HEK293 (cell line): ENCODE results near the gene MTHFS.
A peak's percentile ranks its signal among the peaks of the same experiment; 100 is the strongest.

Source experiments
- CTCF ChIA-PET: fragments of 350-600 bp; formaldehyde crosslinking; extraction: SDS; loops from one replicate; lab custom pipeline; 2021; ENCODE audit warnings: antibody characterized with exemption; lab: Yijun Ruan, JAX
- POLR2A ChIA-PET: fragments of 300-600 bp; formaldehyde crosslinking; extraction: SDS; loops from one replicate; lab custom pipeline; 2020; ENCODE audit warnings: antibody characterized with exemption, inconsistent platforms; lab: Yijun Ruan, JAX
- H3K27ac ChIP-seq: fragments of 200-500 bp; sonication (Bioruptor generic); 2 replicates; pipeline ENCODE4 v1.5.1; 2014; ENCODE audit warnings: low read depth, low read length, control low read depth, inconsistent platforms; ENCODE audit errors: extremely low read depth
- H3K36me3 ChIP-seq, 2 experiments: fragments of 200-500 bp in 1 of 2; sonication (Bioruptor generic) in 1 of 2; 1 replicate in 1 of 2; 2 replicates in 1 of 2; pipeline ENCODE4 v1.5.1; 2014 to 2017; ENCODE audit warnings: inconsistent platforms in 2 of 2, low read length in 2 of 2; ENCODE audit not compliant: control insufficient read depth in 2 of 2, insufficient read depth in 1 of 2
- H3K4me1 ChIP-seq: fragments of 200-500 bp; sonication (Bioruptor generic); 2 replicates; pipeline ENCODE4 v1.5.1; 2014; ENCODE audit warnings: mild to moderate bottlenecking, low read length, inconsistent platforms; ENCODE audit not compliant: control insufficient read depth, insufficient read depth
- H3K4me3 ChIP-seq: 2 replicates; pipeline ENCODE4 v1.5.1; 2011; ENCODE audit warnings: low read depth, mild to moderate bottlenecking, control low read depth, low read length, moderate library complexity
- H3K9me3 ChIP-seq: fragments of 200-500 bp; sonication (Bioruptor generic); 2 replicates; pipeline ENCODE4 v1.5.1; 2014; ENCODE audit warnings: low read depth, low read length, inconsistent platforms; ENCODE audit not compliant: control insufficient read depth, insufficient read depth
- KLF10 ChIP-seq: fragments of 450-650 bp; IDR thresholded peaks from 2 replicates; pipeline ENCODE4 v1.5.1; 2018; ENCODE audit warnings: missing biosample characterization, mild to moderate bottlenecking, missing genetic modification characterization
- KLF7 ChIP-seq: fragments of 450-650 bp; formaldehyde crosslinking; IDR thresholded peaks from 2 replicates; pipeline ENCODE4 v1.5.1; 2016; ENCODE audit warnings: missing biosample characterization, missing genetic modification characterization, borderline replicate concordance
- MEIS1 ChIP-seq: sonication (generic); formaldehyde crosslinking; IDR thresholded peaks from 2 replicates; pipeline ENCODE4 v1.8.1; 2022; ENCODE audit warnings: missing genetic modification reagents, mild to moderate bottlenecking, borderline replicate concordance
- SCRT1 ChIP-seq: fragments of 450-650 bp; formaldehyde crosslinking; IDR thresholded peaks from 2 replicates; pipeline ENCODE4 v1.5.1; 2016; ENCODE audit warnings: missing biosample characterization, missing genetic modification characterization, borderline replicate concordance
- SP7 ChIP-seq: fragments of 450-650 bp; formaldehyde crosslinking; IDR thresholded peaks from 2 replicates; pipeline ENCODE4 v1.5.1; 2016; ENCODE audit warnings: missing biosample characterization, missing genetic modification characterization
- ZBTB7A ChIP-seq: fragments of 450-650 bp; formaldehyde crosslinking; IDR thresholded peaks from 2 replicates; pipeline ENCODE4 v1.5.1; 2016; ENCODE audit warnings: low read depth, missing biosample characterization, missing genetic modification characterization
- ZFP69B ChIP-seq: fragments of 450-650 bp; formaldehyde crosslinking; IDR thresholded peaks from 2 replicates; pipeline ENCODE4 v1.5.1; 2016; ENCODE audit warnings: missing biosample characterization, missing genetic modification characterization
- ZNF777 ChIP-seq: fragments of 450-650 bp; formaldehyde crosslinking; IDR thresholded peaks from 2 replicates; pipeline ENCODE4 v1.5.1; 2017; ENCODE audit warnings: missing biosample characterization, missing genetic modification characterization, borderline replicate concordance
- TF ChIP-seq, protein P1 (sequence below): fragments of 450-650 bp; formaldehyde crosslinking; IDR thresholded peaks from 2 replicates; pipeline ENCODE4 v1.5.1; 2017; ENCODE audit warnings: missing biosample characterization, missing genetic modification characterization
- TF ChIP-seq, protein P2 (sequence below): fragments of 450-650 bp; formaldehyde crosslinking; IDR thresholded peaks from 2 replicates; pipeline ENCODE4 v1.5.1; 2016; ENCODE audit warnings: missing biosample characterization, missing genetic modification characterization
- TF ChIP-seq, protein P3 (sequence below): fragments of 450-650 bp; IDR thresholded peaks from 2 replicates; pipeline ENCODE4 v1.5.1; 2018; ENCODE audit warnings: missing biosample characterization, mild to moderate bottlenecking, missing genetic modification characterization
- TF ChIP-seq, protein P4 (sequence below): fragments of 450-650 bp; formaldehyde crosslinking; IDR thresholded peaks from 2 replicates; pipeline ENCODE4 v1.5.1; 2016; ENCODE audit warnings: missing biosample characterization, missing genetic modification characterization
- TF ChIP-seq, protein P5 (sequence below): fragments of 450-650 bp; formaldehyde crosslinking; IDR thresholded peaks from 2 replicates; pipeline ENCODE4 v1.5.1; 2016; ENCODE audit warnings: missing biosample characterization, missing genetic modification characterization

Gene MTHFS

DNA sequence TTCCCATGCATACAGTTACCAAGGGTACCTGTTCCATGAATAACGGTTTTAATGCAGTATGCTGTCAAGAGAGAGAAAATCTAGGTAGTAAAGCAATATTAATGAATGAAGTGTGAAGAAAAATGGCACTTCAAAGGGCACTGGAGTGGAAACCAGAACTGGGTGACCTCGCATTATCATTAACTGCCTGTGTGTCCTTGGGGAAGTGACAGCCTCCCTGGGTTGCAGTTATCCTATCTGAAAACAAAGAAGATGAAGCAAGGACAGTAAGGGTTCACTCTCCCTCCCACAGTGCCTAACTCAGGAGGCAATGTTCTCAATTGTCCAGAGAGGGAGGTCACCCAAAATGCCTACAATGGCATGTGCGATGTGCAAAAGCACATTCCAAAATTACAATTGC is 15.1 kb downstream of the MTHFS start:
- TF ChIP-seq ZNF777 = no peak
- TF ChIP-seq, protein P1, sequence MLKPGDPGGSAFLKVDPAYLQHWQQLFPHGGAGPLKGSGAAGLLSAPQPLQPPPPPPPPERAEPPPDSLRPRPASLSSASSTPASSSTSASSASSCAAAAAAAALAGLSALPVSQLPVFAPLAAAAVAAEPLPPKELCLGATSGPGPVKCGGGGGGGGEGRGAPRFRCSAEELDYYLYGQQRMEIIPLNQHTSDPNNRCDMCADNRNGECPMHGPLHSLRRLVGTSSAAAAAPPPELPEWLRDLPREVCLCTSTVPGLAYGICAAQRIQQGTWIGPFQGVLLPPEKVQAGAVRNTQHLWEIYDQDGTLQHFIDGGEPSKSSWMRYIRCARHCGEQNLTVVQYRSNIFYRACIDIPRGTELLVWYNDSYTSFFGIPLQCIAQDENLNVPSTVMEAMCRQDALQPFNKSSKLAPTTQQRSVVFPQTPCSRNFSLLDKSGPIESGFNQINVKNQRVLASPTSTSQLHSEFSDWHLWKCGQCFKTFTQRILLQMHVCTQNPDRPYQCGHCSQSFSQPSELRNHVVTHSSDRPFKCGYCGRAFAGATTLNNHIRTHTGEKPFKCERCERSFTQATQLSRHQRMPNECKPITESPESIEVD (tag by site-specific recombination) = 0 out of 2 replicates have a peak, but pooled peaks have one; percentile 5
- TF ChIP-seq, protein P2, sequence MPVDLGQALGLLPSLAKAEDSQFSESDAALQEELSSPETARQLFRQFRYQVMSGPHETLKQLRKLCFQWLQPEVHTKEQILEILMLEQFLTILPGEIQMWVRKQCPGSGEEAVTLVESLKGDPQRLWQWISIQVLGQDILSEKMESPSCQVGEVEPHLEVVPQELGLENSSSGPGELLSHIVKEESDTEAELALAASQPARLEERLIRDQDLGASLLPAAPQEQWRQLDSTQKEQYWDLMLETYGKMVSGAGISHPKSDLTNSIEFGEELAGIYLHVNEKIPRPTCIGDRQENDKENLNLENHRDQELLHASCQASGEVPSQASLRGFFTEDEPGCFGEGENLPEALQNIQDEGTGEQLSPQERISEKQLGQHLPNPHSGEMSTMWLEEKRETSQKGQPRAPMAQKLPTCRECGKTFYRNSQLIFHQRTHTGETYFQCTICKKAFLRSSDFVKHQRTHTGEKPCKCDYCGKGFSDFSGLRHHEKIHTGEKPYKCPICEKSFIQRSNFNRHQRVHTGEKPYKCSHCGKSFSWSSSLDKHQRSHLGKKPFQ (tag by site-specific recombination) = 0 out of 2 replicates have a peak, but pooled peaks have one; percentile 23
- TF ChIP-seq, all 188 proteins: peak for 2
- no peak overlapping the region for H3K27ac ChIP-seq
- no peaks in the 10 kb centered on the region for H3K9me3 ChIP-seq
- peaks cover 15% of the 10 kb centered on the region for H3K4me1 ChIP-seq
- ChIA-PET CTCF (interaction anchor here (1.3 to 1.7 kb wide), 2 partner anchors 24 to 28 kb away, joined by 4 to 8 read pairs; no protein-coding TSS in a partner anchor), POLR2A (no interaction called here)
- H3K36me3 ChIP-seq = peaks cover 32 to 61% of the 10 kb centered on the region in 2 experiments
- H3K4me3 ChIP-seq = no peak overlapping the region

DNA sequence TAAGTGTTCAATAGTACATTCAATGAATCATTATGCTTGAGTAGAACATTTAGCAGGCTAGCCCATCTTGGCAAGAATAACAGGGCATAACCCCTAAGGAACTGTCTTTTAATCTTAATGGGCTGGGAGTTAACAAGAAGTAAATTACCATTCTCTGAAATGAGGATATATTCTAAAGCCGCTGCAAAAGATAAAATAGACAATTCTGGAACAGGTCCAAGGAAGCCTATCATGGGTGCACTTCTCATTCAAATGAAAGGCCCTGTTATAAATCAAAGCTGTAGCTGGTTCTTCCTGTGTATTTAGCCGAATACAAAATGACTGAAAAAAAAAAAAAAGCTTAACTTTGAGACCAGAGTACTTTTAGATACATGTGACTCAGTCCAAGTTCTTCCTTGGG is 15.6 kb downstream of the MTHFS start:
- POLR2A ChIA-PET = no interaction called here
- CTCF ChIA-PET = interaction anchor here (1.3 to 1.7 kb wide), 2 partner anchors 24 to 27 kb away, joined by 4 to 8 read pairs; no protein-coding TSS in a partner anchor
- TF ChIP-seq MEIS1 (CRISPR knock-in tag) = no peak
- no peak for TF ChIP-seq ZFP69B
- TF ChIP-seq, protein P1 (tag by site-specific recombination) = peak; percentile 72; the same call in 1 of the 2 replicates
- TF ChIP-seq, protein P3, sequence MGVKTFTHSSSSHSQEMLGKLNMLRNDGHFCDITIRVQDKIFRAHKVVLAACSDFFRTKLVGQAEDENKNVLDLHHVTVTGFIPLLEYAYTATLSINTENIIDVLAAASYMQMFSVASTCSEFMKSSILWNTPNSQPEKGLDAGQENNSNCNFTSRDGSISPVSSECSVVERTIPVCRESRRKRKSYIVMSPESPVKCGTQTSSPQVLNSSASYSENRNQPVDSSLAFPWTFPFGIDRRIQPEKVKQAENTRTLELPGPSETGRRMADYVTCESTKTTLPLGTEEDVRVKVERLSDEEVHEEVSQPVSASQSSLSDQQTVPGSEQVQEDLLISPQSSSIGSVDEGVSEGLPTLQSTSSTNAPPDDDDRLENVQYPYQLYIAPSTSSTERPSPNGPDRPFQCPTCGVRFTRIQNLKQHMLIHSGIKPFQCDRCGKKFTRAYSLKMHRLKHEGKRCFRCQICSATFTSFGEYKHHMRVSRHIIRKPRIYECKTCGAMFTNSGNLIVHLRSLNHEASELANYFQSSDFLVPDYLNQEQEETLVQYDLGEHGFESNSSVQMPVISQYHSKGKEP = no peak
- no peak for TF ChIP-seq KLF10 (tag by site-specific recombination)
- TF ChIP-seq SCRT1 (tag by site-specific recombination) = no peak
- TF ChIP-seq KLF7 = no peak
- TF ChIP-seq SP7 (tag by site-specific recombination) = 0 out of 2 replicates have a peak, but pooled peaks have one; percentile 34
- TF ChIP-seq, protein P4, sequence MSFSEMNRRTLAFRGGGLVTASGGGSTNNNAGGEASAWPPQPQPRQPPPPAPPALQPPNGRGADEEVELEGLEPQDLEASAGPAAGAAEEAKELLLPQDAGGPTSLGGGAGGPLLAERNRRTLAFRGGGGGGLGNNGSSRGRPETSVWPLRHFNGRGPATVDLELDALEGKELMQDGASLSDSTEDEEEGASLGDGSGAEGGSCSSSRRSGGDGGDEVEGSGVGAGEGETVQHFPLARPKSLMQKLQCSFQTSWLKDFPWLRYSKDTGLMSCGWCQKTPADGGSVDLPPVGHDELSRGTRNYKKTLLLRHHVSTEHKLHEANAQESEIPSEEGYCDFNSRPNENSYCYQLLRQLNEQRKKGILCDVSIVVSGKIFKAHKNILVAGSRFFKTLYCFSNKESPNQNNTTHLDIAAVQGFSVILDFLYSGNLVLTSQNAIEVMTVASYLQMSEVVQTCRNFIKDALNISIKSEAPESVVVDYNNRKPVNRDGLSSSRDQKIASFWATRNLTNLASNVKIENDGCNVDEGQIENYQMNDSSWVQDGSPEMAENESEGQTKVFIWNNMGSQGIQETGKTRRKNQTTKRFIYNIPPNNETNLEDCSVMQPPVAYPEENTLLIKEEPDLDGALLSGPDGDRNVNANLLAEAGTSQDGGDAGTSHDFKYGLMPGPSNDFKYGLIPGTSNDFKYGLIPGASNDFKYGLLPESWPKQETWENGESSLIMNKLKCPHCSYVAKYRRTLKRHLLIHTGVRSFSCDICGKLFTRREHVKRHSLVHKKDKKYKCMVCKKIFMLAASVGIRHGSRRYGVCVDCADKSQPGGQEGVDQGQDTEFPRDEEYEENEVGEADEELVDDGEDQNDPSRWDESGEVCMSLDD (tag by site-specific recombination) = no peak
- TF ChIP-seq, protein P5, sequence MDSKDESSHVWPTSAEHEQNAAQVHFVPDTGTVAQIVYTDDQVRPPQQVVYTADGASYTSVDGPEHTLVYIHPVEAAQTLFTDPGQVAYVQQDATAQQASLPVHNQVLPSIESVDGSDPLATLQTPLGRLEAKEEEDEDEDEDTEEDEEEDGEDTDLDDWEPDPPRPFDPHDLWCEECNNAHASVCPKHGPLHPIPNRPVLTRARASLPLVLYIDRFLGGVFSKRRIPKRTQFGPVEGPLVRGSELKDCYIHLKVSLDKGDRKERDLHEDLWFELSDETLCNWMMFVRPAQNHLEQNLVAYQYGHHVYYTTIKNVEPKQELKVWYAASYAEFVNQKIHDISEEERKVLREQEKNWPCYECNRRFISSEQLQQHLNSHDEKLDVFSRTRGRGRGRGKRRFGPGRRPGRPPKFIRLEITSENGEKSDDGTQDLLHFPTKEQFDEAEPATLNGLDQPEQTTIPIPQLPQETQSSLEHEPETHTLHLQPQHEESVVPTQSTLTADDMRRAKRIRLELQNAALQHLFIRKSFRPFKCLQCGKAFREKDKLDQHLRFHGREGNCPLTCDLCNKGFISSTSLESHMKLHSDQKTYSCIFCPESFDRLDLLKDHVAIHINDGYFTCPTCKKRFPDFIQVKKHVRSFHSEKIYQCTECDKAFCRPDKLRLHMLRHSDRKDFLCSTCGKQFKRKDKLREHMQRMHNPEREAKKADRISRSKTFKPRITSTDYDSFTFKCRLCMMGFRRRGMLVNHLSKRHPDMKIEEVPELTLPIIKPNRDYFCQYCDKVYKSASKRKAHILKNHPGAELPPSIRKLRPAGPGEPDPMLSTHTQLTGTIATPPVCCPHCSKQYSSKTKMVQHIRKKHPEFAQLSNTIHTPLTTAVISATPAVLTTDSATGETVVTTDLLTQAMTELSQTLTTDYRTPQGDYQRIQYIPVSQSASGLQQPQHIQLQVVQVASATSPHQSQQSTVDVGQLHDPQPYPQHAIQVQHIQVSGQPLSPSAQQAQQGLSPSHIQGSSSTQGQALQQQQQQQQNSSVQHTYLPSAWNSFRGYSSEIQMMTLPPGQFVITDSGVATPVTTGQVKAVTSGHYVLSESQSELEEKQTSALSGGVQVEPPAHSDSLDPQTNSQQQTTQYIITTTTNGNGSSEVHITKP = 0 out of 2 replicates have a peak, but pooled peaks have one; percentile 22
- no peak for TF ChIP-seq ZBTB7A (tag by site-specific recombination)

More for the DNA sequence above, 15.6 kb downstream of the MTHFS start:
- H3K36me3 ChIP-seq = peaks cover 32 to 61% of the 10 kb centered on the region in 2 experiments
- no peak overlapping the region for H3K4me3 ChIP-seq
- H3K9me3 ChIP-seq = no peaks in the 10 kb centered on the region
- no peak overlapping the region for H3K27ac ChIP-seq
- H3K4me1 ChIP-seq = peaks cover 15% of the 10 kb centered on the region
